ENCODE results near the gene FAM185A.
"Not testable (repeated sequence)": the region's sequence is repeated elsewhere in the genome, so short reads cannot be mapped to it uniquely, and the experiment has no call there.

GRCh38 chr7:102791367-102791766, 42.6 kb downstream of the FAM185A start:
- TF ChIP-seq, protein P1, sequence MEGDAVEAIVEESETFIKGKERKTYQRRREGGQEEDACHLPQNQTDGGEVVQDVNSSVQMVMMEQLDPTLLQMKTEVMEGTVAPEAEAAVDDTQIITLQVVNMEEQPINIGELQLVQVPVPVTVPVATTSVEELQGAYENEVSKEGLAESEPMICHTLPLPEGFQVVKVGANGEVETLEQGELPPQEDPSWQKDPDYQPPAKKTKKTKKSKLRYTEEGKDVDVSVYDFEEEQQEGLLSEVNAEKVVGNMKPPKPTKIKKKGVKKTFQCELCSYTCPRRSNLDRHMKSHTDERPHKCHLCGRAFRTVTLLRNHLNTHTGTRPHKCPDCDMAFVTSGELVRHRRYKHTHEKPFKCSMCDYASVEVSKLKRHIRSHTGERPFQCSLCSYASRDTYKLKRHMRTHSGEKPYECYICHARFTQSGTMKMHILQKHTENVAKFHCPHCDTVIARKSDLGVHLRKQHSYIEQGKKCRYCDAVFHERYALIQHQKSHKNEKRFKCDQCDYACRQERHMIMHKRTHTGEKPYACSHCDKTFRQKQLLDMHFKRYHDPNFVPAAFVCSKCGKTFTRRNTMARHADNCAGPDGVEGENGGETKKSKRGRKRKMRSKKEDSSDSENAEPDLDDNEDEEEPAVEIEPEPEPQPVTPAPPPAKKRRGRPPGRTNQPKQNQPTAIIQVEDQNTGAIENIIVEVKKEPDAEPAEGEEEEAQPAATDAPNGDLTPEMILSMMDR (IDR thresholded peaks at IDR 0.05): not testable (repeated sequence)
- not testable (repeated sequence) for TF ChIP-seq POLR2AphosphoS5, POLR2A, EP300 (IDR thresholded peaks at IDR 0.05)

All from suprapubic skin (tissue), 4 donors.